Right ventricle myocardium inferior (tissue), 1 donor: ENCODE data around the gene TREM1. TPM values are rescaled to one million over a fixed set of nuclear protein-coding genes. Genes with fewer than 3 reads are reported as not detected.
A peak's percentile ranks its signal among the peaks of the same experiment; 100 is the strongest.
"Not testable (repeated sequence)": the region's sequence is repeated elsewhere in the genome, so short reads cannot be mapped to it uniquely, and the experiment has no call there.

Experiments
- ATAC-seq: fragments of 200-7000 bp; cut with Tn5 transposase; one replicate; pipeline ENCODE4 v1.9.1; 2020; ENCODE audit warnings: mild to moderate bottlenecking, moderate library complexity
- DNase-seq: peaks from one replicate; pipeline ENCODE4 v3.0.0; 2021; ENCODE audit errors: missing footprints
- intact Hi-C: fragments of 100-400 bp; cut with DNase I; formaldehyde crosslinking; loops from one replicate; pipeline ENCODE4 v1.11.0; 2022
- total RNA-seq: library from RNA; stranded (reverse); fragmentation: NEBNext Ultra II Directional; extraction: Animal tissue kit (Norgen Biotek cat#: 25700); gene quantifications from one replicate; pipeline ENCODE4 v1.2.1, GENCODE V29; 2021
- donor health status: DM: no; HTN: yes; CAD: no; lungs with severe emphysema.

Gene TREM1
- total RNA-seq, 1 donor from 2014 or later, result 1.2 TPM

DNA sequence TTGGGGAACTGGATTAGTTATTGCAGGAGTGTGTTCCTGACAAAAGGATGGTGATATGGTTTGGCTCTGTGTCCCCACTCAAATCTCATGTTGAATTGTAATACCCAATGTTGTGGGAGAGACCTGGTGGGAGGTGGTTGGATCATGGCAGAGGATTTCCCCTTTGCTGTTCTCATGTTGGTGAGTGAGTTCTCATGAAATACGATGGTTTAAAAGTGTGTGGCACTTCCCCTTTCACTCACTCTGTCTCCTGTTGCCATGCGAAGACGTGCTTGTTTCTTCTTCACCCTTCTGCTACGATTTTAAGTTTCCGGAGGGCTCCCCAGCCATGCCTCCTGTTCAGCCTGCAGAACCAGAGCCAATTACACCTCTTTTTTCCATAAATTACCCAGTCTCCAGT is 16.2 kb upstream of the TREM1 start:
- ATAC-seq, result no peak
- no peak for DNase-seq
- intact Hi-C loops, result no loop called here

DNA sequence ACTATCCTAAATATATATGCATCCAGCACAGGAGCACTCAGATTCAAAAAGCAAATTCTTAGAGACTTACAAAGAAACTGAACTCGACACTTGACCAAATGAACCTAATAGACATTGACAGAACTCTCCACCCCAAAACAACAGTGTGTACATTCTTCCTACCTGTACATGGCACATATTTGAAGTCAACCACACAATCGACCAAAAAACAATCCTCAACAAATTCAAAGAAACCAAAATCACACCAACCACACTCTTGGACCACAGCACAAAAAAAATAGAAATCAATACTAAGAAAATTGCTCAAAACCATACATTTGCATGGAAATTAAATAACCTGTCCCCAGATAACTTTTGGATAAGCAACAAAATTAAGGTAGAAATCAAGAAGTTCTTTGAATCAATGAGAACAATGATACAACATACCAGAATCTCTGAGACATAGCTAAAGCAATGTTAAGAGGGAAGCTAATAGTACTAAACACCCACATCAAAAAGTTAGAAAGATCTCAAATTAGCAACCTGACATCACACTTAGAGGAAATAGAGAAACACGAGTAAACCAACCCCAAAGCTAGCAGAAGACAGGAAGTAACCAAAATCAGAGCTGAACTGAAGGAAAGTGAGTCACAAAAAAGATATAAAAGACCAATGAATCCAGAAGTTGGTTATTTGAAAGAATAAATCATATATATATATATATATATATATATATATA is 12.5 kb upstream of the TREM1 start:
- intact Hi-C loops, result no loop called here
- no peak for DNase-seq
- ATAC-seq, result no peak

DNA sequence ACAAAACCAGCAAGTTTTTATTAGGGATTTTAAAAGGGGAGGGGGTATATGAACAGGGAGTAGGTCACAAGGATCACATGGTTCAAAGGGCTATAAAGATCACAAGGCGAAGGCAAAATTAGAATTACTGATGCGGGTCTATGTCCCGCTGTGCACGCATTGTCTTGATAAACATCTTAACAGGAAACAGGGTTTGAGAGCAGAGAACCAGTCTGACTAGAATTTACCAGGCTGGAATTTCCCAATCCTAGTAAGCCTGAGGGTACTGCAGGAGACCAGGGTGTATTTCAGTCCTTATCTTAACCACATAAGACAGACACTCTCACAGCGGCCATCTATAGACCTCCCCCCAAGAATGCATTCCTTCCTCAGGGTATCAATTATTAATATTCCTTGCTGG is 10.8 kb upstream of the TREM1 start:
- intact Hi-C loops, DNase-seq, ATAC-seq: not testable (repeated sequence)

- intact Hi-C loops, result no loop called here
- ATAC-seq (no peak), DNase-seq (no peak)
Measured at GRCh38 chr6:41294214-41294872, 7.9 kb upstream of the TREM1 start.

DNA sequence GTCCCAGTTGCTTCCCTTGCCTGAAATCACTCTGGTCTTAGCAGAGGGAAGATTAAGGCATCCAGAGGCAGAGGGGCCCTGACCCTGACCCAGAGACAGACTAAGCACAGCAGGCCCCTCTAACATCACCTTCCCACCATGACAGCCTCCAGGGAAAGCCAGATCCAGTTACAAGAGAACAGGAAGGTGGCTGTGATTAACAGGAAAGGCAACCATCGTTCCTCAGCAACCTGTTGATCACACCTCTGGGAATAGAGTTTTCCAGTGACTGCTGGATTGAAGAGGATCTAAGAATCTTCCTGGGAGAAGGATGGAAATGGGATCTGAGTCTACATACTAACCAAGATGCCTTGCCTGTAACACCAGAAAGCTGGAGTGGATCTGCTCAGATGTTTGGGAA is 5.2 kb upstream of the TREM1 start:
- intact Hi-C loops, result no loop called here
- ATAC-seq (no peak), DNase-seq (no peak)

GRCh38 chr6:41289815-41290214 is 3.3 kb upstream of the TREM1 start:
- intact Hi-C loops, result no loop called here
- no peak for ATAC-seq

DNA sequence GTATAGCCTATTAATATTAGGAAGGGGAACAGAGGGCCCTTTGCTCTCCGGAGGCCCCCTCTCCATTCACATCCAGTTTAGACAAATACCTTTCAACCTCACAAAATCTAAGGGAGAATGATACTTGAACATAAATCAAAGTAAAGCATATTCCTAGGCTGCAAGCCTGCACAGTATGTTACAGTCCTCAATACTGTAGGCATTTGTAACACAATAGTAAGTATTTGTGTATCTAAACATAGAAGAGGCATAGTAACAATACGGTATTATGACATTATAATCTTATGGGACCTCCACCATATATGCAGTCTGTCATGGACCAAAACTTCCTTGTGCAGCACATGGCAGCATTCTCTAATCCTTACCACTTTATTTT is 2.3 kb upstream of the TREM1 start:
- intact Hi-C loops, result no loop called here
- ATAC-seq (no peak), DNase-seq (no peak)

More at GRCh38 chr6:41289815-41290214, 3.3 kb upstream of the TREM1 start:
- no peak for DNase-seq

DNA sequence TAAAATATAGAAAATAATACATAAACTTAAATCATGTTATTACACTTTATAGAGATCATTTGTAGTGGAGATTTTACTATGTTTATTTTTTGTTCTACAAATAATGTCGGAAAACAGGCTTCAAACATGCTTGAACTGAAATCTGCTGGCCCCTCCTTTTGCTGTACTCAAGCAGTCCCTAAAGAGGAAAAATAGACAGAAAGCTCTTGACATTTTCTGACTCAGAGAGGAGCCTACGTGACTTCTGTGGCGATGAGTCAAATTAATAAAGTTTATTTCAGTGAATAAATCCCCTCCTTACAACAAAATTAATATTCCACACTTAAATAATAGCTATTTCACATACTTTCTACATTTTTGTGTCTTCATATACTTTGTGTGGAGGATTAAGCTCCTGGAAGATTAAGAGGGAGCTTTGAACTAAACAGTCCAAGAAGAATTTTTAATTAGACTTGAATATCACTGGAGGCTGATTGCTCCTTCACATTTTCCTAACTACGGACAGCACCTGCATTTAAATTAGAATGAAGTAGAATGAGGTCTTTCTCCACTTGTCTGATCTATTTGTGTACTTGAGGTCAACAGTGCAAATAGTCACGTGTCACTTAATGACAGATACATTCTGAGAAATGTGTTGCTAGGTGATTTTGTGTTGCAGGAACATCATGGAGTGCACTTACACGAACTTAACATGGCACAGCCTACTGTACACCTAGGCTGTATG is 1.7 kb upstream of the TREM1 start:
- intact Hi-C loops, result no loop called here
- DNase-seq (no peak), ATAC-seq (peak; percentile 69)

DNA sequence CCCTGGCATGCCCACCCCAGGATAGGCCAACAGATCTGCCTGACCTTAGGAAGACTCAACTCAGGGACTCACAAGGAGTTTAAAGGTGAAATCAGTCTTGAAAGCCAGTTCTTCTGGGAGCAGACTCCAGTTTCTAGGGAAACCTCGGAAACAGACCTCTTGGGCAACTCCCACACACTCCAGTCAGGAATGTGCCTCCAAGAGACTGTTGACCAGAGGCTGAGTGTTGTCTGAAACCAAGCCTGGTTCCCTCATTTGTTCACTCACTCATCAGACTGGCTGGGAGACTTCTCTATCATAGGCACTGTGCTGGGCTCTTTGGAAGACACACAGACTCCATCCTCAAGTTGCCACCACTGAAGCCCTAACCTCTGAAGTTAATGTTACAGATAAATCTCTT is 1.8 kb downstream of the TREM1 start:
- ATAC-seq, result no peak
- no peak for DNase-seq
- intact Hi-C loops, result no loop called here

GRCh38 chr6:41283600-41283999 is 2.9 kb downstream of the TREM1 start:
- ATAC-seq, result no peak
- DNase-seq, result no peak
- intact Hi-C loops, result no loop called here

DNA sequence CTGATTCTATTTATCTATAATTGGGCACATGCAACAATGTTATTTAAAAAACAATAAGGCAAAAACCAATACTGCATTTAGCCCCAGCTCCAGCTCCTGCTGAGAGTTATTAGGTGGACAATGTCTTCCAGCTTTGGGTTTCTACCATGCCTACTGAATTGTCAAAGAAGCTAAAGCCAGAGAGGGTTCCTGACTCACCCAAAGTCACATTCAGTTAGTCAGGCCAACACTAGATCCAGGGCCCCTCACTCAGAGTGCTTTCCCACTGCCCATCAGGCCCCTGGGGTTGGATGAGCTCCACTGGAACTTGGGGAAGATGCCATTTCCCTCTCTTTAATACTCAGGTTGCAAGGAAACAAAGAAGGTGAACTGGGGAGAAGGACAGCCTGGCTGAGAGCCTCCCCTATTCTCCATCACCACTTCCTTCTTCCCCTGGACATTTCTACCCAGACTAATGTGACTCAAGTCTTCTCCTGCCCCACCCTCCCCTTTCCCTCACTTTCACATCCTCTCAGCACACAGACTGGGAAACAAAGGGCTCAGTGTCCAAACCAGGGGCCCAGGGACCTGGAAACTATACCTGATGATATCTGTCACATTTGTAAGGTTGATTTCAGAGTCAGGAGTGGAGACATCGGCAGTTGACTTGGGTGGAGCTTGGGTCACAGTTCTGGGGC is 6.0 kb downstream of the TREM1 start:
- no peak for DNase-seq
- ATAC-seq, result no peak

GRCh38 chr6:41278699-41279405 is 7.6 kb downstream of the TREM1 start:
- intact Hi-C loops, result no loop called here
- ATAC-seq (peak; percentile 70), DNase-seq (no peak)

More for the DNA sequence above, 6.0 kb downstream of the TREM1 start:
- intact Hi-C loops, result no loop called here

GRCh38 chr6:41277605-41278004 is 8.9 kb downstream of the TREM1 start:
- DNase-seq (no peak), ATAC-seq (no peak)
- intact Hi-C loops, result no loop called here

DNA sequence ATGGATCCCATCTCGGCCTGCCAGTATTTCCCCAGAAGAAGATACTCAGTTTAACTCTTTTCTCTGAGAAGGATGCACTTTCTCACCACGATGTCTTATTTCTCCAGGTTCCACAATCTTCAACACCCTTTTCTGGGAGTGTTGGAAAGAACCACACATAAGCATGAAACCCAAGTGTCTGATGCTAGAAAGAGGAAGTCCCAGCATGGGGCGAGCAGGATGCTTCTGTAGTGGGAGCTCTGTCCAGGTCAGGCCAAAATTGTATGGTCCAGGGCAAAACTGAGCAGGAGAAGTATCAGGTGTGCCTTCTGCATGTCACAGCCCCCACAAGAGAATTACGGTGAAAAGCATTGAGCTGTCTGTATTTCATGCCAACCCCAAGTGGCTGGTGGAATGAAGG is 11.0 kb downstream of the TREM1 start:
- intact Hi-C loops, result no loop called here
- DNase-seq, result no peak
- ATAC-seq, result no peak

- no peak for DNase-seq
- intact Hi-C loops, result no loop called here
- ATAC-seq, result no peak
Measured at GRCh38 chr6:41274256-41274655, 12.2 kb downstream of the TREM1 start.

GRCh38 chr6:41273714-41274113 is 12.8 kb downstream of the TREM1 start:
- DNase-seq (no peak), ATAC-seq (no peak)
- intact Hi-C loops, result no loop called here

- intact Hi-C loops, result no loop called here
- no peak for ATAC-seq
- no peak for DNase-seq
Measured at GRCh38 chr6:41272591-41273240, 13.8 kb downstream of the TREM1 start.

DNA sequence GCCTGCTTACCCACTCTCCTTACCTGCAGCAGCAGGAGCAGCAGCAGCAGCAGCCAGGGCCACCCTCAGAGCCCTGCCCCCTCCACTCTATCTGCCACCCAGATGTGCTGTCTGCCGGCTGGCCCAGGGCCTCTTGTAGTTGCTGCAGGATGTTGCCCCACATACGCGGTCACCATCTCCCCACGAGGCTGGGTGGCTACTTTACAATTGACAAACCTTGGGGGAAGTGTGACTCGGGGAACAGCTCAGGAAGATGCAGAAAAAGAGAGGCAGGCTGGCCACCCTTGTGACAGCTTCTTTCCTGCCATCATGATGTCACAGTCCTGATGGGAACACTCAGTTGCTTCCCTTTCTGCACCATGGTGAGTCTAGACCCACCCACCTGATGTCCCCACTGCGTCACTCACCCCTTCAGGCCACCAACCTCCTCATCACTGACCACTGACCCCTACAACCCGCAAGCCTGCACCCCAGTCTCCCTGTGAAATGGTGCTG is 14.5 kb downstream of the TREM1 start:
- DNase-seq (peak; percentile 90), ATAC-seq (peak; percentile 65)
- intact Hi-C loops, result no loop called here
